ENCODE results near the gene TLR4. TPM values are rescaled to one million over a fixed set of nuclear protein-coding genes. Genes with fewer than 3 reads are reported as not detected.
A peak's percentile ranks its signal among the peaks of the same experiment; 100 is the strongest.

TLR4 gene
- total and polyA plus RNA-seq, 2 experiments from 2014 or later: 5.1 to 11.9 TPM

DNA sequence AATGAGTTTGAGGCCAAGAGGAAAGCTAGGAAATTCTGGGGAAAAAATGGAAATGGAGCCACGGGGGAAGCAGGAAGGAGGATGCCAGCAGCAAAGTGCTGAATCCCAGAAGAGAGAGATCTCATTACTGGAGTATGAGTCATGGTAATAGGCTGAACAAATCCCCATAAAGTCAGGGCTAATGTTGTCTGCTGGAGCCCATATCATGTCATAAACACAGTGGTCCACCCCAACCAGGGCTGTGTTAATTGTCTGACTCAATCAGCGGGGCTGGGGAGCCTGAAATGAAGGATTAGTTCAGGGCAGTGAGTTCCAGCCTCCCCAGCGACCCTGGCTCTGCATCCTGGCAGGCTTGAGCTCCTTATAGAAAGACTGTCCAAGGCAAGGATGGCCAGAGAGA, 68.8 kb downstream of the TLR4 start:
- no peaks in the 10 kb centered on the region for H3K9me3 ChIP-seq (ENCODE audit: low read depth)
- no peaks in the 10 kb centered on the region for H3K27me3 ChIP-seq (replicated peaks; ENCODE audit: insufficient read depth)
- in situ Hi-C loops (cut with MboI): no loop called here
- no peaks in the 10 kb centered on the region for H3K9me2 ChIP-seq (ENCODE audit: insufficient read depth)
- peaks cover 7% of the 10 kb centered on the region for H3K4me1 ChIP-seq (ENCODE audit: insufficient read depth)
- no peaks in the 10 kb centered on the region for H3K79me2 ChIP-seq (ENCODE audit: insufficient read depth)
- WGBS, 2 experiments (ENCODE audit: low coverage in 1 of 2, low lambda C conversion rate in 2 of 2, missing lambda C conversion rate in 2 of 2): 3 to 11% methylated on average over 3 of the region's 3 CpGs
- peak; percentile 77 for DNase-seq
- TF ChIP-seq EZH2 (IDR thresholded peaks at IDR 0.05; ENCODE audit: insufficient read depth, poor library complexity, severe bottlenecking) (no peak), EZH2phosphoT487 (IDR thresholded peaks at IDR 0.05; ENCODE audit: insufficient read depth, low read depth) (no peak)
- H3K36me3 ChIP-seq (ENCODE audit: low read depth): no peaks in the 10 kb centered on the region
- H3K27ac ChIP-seq: no peak overlapping the region
- H2AFZ ChIP-seq: peak overlapping the region; percentile 88
- peak overlapping the region; percentile 16 for H3K4me2 ChIP-seq (ENCODE audit: unreplicated experiment)
- H4K20me1 ChIP-seq (ENCODE audit: insufficient read depth): no peaks in the 10 kb centered on the region
- no peak overlapping the region for H3K9ac ChIP-seq
- no peaks in the 10 kb centered on the region for H3F3A ChIP-seq (ENCODE audit: insufficient read depth)
- no peak overlapping the region for H3K4me3 ChIP-seq

Small RNAs within 50 kb of the gene (small RNA-seq; reads per million reads assigned to genes)
- not detected for gene RNU6-1082P (ENCODE audit: low read depth, low replicate concordance)

Measured in GM23248 (cell line).